ENCODE results near the gene CDK6. TPM values are rescaled to one million over a fixed set of nuclear protein-coding genes. Genes with fewer than 3 reads are reported as not detected.

The CDK6 gene
- total and polyA plus RNA-seq, 2 experiments from 2014 or later, result 28.7 to 81.6 TPM

DNA sequence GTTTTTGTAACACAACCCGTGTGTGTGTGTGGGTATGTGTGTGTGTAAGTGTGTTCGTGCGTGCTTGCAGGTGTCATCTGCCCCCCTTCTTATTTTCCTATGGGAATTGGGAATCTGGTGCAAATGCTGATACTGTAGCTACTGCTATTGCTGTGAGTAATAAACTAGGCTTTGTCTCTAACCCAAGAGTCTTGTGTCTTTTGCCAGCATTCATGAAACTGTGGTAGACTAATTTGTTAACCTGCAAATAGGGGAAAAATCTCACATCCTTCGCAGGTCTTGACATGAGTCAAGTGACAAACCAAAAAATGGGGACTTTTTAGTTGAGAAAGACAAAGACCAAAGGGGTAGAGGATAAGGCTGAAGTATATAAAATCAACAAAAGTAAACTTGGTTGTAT is 188.3 kb downstream of the CDK6 start:
- no peaks in the 10 kb centered on the region for H3K27me3 ChIP-seq
- TF ChIP-seq, protein P1, sequence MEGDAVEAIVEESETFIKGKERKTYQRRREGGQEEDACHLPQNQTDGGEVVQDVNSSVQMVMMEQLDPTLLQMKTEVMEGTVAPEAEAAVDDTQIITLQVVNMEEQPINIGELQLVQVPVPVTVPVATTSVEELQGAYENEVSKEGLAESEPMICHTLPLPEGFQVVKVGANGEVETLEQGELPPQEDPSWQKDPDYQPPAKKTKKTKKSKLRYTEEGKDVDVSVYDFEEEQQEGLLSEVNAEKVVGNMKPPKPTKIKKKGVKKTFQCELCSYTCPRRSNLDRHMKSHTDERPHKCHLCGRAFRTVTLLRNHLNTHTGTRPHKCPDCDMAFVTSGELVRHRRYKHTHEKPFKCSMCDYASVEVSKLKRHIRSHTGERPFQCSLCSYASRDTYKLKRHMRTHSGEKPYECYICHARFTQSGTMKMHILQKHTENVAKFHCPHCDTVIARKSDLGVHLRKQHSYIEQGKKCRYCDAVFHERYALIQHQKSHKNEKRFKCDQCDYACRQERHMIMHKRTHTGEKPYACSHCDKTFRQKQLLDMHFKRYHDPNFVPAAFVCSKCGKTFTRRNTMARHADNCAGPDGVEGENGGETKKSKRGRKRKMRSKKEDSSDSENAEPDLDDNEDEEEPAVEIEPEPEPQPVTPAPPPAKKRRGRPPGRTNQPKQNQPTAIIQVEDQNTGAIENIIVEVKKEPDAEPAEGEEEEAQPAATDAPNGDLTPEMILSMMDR (IDR thresholded peaks at IDR 0.05; ENCODE audit: low read depth, low read length), result no peak
- H3K4me1 ChIP-seq (ENCODE audit: low read depth), result peaks cover 22% of the 10 kb centered on the region
- H3K36me3 ChIP-seq, result no peaks in the 10 kb centered on the region
- H3K4me3 ChIP-seq, result no peak overlapping the region
- no peak overlapping the region for H3K27ac ChIP-seq
- no peaks in the 10 kb centered on the region for H3K9me3 ChIP-seq (ENCODE audit: low read depth)
- no peak for DNase-seq (ENCODE audit: low read depth in 1 of 2, low spot score in 1 of 2)

DNA sequence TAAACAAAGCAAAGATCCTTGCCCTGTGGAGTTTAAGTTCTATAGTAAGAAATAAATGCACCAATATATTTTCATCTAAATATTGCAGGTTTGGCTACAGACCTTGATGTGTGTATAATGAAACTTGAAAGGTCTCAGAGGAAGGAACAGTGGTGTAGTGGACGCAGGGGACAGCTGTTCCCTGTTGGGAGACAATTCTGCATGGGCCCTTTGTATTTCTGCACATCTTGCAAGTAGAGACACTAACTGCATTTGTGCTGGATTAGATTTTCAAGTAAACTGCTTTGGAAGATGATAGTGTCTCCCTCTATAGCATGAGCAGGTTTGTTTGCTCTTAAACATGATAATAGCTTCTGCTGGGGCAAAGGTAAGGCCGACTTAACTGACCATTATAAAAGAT is 188.7 kb downstream of the CDK6 start:
- H3K9me3 ChIP-seq (ENCODE audit: low read depth), result no peaks in the 10 kb centered on the region
- H3K4me3 ChIP-seq, result no peak overlapping the region
- TF ChIP-seq, protein P1 (IDR thresholded peaks at IDR 0.05; ENCODE audit: low read depth, low read length), result no peak
- DNase-seq (ENCODE audit: low read depth in 1 of 2, low spot score in 1 of 2), result no peak
- H3K27me3 ChIP-seq, result no peaks in the 10 kb centered on the region
- peaks cover 22% of the 10 kb centered on the region for H3K4me1 ChIP-seq (ENCODE audit: low read depth)
- H3K36me3 ChIP-seq, result no peaks in the 10 kb centered on the region
- H3K27ac ChIP-seq, result no peak overlapping the region

DNA sequence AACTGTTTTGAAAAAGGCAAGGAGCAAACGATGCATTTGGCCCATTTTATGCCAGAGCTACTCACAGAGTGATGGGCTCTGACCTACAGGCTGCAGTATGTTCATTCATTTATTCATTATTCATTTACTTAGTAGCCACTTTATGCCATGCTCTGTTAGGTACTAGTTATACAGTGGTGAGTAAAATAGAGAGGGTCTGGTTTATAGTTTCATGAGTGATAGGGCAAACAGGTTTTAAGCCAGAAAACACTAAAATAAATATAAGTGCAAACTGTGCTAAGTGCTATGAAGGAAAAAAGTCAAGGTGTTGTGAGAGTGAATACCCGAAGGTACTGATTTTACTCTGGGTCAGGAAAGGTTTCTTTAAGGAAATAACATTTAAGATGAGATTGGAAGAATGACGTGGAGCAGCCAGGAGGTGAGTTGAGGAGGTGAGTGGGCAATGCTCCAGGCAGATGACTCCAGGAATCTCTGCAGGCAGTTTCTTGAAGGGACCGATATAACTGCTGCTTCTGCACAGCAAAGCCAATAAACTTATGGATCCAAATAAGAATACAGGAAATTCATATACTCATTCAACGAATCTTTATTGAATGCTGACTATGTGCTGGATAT is 189.3 kb downstream of the CDK6 start:
- Histone ChIP-seq H3K36me3 (no peaks in the 10 kb centered on the region), H3K27ac (no peak overlapping the region), H3K4me1 (ENCODE audit: low read depth) (peaks cover 22% of the 10 kb centered on the region), H3K4me3 (no peak overlapping the region), H3K9me3 (ENCODE audit: low read depth) (no peaks in the 10 kb centered on the region), H3K27me3 (no peaks in the 10 kb centered on the region)
- TF ChIP-seq, protein P1 (IDR thresholded peaks at IDR 0.05; ENCODE audit: low read depth, low read length), result no peak
- DNase-seq (ENCODE audit: low read depth in 1 of 2, low spot score in 1 of 2), result no peak

DNA sequence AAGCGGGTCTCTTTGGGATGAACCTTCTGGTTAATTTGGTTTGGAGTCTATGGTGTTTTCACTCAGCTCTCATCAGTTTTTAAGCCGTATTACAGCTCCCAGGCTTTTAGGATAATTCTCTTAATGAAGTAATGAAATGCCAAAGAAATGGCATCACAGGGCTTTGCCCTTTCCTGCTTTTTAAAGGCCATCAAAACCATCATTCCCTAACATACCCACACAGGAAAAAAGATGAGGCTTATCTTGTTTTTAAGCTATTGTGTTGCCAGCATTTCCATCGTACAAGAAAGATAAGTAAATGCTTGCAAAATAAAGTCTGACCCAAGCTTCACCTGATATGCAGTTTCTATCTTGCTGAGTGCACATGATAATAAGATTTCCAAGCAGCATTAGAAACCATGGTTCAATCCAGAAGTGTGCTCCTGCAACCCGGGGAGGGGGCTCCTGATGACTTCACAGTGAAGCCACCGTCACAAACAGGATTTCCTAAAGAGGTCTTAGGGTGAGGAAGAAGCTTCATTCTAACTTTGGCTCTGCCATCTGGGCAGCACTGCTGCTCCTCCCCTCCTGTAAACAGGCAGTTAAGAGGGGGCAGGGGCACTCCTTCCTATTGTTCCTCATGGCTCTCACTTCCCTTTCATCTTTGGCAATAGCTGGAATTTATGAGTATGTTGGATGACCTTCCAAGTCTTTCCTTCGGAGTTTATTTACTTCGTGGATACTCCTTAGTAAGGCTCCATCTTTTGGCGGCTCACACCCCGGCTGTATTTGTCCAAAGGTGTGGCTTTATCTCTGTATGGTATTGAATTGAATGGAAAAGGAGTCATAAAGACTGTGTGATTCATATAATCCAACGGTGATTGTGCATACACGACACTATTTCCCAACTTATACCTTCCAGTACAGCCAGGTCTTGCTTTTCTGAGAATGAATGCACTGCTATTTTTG is 191.0 kb downstream of the CDK6 start:
- H3K27ac ChIP-seq, result peak overlapping the region; percentile 75

DNA sequence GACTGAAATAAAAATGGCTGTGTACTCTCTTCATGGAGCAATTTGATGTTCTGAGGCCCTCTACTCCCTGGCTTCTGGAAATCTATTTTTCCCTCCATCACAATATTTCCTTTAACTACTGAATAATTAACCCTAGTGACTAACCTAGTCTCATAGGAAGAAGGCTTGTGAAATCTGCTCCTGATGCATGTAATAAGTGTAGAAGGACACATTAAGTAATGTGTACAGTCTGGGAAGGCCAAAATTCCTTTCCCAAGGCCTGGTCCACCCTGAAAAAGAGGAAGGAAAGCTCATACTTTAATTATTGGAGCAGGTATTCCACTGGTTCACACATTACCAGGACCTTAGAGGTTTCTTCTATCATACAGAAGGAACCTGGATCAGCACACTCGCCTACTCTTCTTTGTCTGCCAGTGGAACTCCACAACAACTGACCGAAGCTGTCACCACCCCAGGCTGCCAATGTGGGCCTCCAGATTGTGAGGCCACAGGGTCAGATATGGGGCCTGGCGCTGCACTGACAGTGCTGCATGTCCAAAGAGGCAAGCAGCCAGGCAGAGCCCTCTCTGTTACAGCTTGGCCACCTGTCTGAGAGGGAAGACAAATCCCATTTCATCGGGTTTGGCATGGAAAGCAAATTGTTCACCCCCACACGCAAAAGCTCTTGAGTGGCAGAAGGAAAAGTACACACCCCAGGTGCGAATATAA is 191.8 kb downstream of the CDK6 start:
- DNase-seq (ENCODE audit: low read depth in 1 of 2, low spot score in 1 of 2), result peak; percentile 63 to 71
- TF ChIP-seq, protein P1 (IDR thresholded peaks at IDR 0.05; ENCODE audit: low read depth, low read length), result no peak
- Histone ChIP-seq H3K4me1 (ENCODE audit: low read depth) (peaks cover 28% of the 10 kb centered on the region), H3K36me3 (no peaks in the 10 kb centered on the region), H3K4me3 (no peak overlapping the region), H3K27ac (peak overlapping the region; percentile 75), H3K27me3 (no peaks in the 10 kb centered on the region), H3K9me3 (ENCODE audit: low read depth) (no peaks in the 10 kb centered on the region)

More for the DNA sequence above, 191.0 kb downstream of the CDK6 start:
- H3K27me3 ChIP-seq, result no peaks in the 10 kb centered on the region
- no peak overlapping the region for H3K4me3 ChIP-seq
- TF ChIP-seq, protein P1 (IDR thresholded peaks at IDR 0.05; ENCODE audit: low read depth, low read length), result no peak
- DNase-seq (ENCODE audit: low read depth in 1 of 2, low spot score in 1 of 2), result peak in 1 of 2 donors; percentile 52
- H3K36me3 ChIP-seq, result no peaks in the 10 kb centered on the region
- peaks cover 22% of the 10 kb centered on the region for H3K4me1 ChIP-seq (ENCODE audit: low read depth)
- no peaks in the 10 kb centered on the region for H3K9me3 ChIP-seq (ENCODE audit: low read depth)
